T47D (cell line): ENCODE results near the gene VKORC1.

ENCODE experiments used
- DNase-seq, 2 experiments: peaks; one replicate each; pipeline versions ENCODE4 v3.0.0 to v3.0.0-alpha.2; 2011 to 2012; ENCODE audit warnings: low read depth in 1 of 2, low spot score in 1 of 2
- JUND ChIP-seq: IDR thresholded peaks from 2 replicates; pipeline ENCODE4 v1.6.1; 2012; ENCODE audit warnings: low read depth
- in situ Hi-C: cut with HindIII; loops from 2 replicates; pipeline ENCODE4 v1.10.0; 2016; ENCODE audit warnings: low sequenced_read_pairs, low pct_unique_long_range_greater_than_20kb

Gene VKORC1

DNA sequence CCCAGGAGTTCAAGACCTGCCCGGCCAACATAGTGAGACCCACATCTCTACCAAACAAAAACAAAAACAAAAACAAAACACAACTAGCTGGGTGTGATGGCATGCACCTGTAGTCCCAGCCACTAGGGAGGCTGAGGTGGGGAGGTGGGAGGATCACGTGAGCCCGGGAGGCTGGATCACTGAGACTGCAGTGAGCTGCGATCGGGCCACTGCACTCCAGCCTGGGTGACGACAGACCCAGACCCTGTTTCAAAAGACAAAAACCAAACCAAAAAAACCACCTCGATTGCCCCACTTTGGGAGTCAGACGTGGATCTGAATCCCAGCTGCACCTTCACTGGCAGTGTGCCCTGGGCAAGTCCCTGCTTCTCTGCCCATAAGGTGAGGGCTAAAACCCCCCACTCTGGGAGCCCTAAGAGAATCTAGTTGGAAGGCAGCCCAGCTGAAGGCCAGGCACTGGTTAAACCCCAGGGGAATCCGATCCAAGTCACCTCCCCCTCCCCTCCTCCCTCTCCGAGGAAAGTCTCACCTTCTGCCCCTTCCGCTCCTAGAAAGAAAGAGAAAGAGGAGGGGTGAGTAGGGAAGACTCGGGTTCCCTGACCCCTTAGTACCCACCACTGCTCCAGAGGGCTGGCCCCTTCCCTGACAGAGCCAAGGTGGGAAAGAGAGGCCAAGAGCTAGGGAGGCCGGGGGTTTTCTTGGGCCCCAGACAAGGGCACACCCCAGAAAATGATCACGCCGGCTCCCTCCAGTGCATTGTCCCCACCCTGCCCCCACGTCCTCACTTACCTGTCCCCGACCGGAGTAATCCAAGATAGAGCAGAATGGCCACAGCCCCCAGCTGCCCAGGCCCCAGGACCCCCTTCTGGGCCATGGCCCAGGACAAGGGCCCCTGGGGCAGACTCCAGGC lies 40.3 kb upstream of the VKORC1 start:
- in situ Hi-C loops: no loop called here
- peak in 1 of 2 experiments; percentile 67 for DNase-seq

DNA sequence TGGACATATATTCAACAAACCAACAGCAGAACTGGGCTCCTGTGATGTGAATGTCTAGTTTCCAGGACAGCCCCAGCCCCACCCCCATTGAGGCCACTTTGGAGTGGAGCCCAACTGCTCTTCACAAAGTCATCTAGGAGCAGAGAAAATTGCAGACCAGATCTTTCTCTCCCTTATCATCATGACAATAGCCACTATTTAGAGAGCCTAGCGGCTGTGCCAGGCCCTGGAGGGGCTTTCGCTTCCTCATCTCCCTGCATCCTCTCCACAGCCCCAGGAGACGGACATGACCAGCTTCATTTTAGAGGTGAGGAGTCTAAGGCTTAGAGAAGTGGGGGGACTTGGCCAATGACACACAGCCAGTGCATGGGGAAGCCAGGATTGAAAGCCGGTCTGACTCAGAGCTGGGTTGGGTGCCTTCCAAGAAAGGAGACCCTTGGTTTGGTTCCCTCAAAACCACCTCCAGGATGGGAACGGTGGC lies 39.5 kb upstream of the VKORC1 start:
- in situ Hi-C loops: no loop called here
- TF ChIP-seq JUND: no peak
- no peak for DNase-seq

More for the DNA sequence above, 40.3 kb upstream of the VKORC1 start:
- no peak for TF ChIP-seq JUND

DNA sequence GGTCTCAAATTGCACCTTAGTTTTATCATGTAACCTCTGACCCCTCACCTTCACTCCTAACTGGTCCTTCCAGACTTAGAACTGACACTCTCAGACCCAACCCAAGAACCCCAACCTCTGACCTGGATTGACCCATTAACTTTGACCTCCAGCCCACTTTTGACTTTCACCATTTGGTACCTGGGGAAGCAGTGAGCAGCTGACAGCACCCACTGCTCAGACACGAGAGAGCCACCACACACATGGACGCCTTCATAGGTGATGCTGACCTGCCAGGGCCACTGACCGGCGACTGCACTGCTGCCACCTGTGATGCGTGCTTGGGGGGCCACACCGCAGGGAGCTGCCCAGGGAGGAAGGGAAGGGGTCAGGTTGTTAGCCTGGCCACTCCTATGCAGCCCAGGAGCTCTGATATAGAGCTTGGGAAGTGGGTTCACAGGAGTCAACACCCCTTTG lies 38.5 kb upstream of the VKORC1 start:
- no peak for TF ChIP-seq JUND
- no peak for DNase-seq
- in situ Hi-C loops: no loop called here

DNA sequence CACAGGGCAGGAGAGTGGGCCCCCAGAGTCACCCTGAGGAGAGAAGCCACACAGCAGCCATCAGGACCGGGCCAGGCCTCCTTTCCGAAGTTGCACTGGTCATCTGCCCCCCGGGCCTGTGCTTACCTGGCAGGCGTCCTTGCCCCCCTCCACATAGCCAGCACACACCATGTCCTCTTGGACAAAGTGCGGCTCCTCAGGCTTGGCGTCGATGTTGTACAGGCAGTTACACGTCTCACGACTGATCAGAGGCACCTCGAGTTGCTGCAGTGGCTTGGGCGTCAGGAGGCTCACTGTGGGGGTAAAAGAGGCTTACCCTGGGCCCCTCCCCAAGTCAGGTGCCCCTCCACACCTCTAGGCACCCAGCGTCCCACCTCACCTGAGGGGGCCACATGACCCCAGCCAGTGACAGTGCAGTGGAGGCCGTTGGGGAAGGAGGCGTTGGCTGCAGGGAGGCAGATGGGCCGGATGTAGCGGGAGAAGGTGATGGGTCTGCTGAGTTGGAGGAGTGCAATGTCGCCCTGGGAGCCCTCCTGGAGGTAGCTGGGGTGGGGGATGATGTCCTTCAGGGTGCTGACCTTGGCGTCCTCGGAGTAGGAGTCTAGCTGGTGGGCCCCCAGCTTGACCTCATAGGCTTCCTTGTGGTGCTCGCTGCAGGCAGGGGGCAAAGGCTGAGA lies 37.8 kb upstream of the VKORC1 start:
- no peak for TF ChIP-seq JUND
- in situ Hi-C loops: no loop called here
- DNase-seq: no peak

DNA sequence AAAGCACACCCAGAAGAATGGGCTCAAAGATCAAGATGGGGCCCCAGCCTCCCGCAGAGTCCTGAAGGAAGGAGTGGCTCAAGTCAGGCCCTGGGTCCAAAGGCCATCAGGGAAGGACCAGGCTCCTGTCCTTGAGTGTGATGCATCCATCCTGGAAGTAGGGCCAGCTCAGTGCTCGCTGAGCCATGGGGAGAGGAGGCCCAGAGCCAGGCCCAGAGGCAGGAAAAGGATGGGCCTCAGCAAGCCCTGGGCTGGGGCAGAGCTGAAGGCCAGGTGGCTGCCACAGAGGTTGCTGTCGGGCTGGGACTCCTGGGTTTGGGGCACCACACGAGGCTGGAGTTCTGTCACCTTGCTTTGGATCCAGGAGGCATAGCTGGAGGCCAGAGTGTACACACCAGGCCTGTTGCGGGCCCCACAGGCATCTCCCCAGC lies 37.3 kb upstream of the VKORC1 start:
- in situ Hi-C loops: no loop called here
- no peak for TF ChIP-seq JUND
- no peak for DNase-seq

DNA sequence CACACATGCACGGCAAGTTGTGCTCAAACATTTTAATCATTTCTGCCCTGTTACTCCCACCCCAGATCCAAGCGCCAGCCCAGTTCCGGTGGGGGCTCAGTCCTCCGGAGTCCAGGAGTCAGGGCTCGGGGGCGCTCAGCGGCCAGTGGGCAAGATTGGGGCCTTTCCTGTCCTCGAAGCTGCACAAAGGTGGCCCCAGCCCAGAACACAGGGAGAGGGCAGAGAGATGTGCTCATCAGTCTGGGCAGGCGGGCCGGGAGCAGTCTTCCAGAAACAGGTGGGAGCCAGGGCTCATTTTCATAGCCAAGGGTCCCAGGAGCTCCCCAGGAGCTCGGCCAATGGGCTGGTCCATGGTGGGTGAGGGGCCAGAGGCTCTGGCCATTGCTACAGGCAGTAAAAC lies 36.8 kb upstream of the VKORC1 start:
- DNase-seq: no peak
- no peak for TF ChIP-seq JUND
- in situ Hi-C loops: no loop called here

DNA sequence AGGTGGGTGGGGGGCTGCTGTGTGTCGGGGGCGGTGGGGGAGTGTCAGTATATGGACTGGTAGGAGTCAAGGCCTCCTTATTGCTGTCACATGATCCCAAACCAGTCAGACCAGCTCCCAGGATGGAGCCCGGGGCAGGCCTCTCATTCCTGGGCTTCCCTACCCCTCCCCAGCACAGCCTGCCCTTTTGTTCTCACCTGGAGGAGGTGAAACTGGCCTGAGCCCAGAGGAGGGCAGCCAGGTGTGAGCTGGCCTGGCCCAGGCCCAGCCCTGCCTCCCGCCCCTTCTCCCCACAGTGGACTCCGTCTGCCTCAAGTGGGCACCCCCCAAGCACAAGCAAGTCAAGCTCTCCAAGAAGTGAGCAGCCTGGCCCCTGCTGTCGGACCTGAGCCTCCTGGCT lies 36.3 kb upstream of the VKORC1 start:
- in situ Hi-C loops: no loop called here
- TF ChIP-seq JUND: no peak
- DNase-seq: peak; percentile 87 to 98

DNA sequence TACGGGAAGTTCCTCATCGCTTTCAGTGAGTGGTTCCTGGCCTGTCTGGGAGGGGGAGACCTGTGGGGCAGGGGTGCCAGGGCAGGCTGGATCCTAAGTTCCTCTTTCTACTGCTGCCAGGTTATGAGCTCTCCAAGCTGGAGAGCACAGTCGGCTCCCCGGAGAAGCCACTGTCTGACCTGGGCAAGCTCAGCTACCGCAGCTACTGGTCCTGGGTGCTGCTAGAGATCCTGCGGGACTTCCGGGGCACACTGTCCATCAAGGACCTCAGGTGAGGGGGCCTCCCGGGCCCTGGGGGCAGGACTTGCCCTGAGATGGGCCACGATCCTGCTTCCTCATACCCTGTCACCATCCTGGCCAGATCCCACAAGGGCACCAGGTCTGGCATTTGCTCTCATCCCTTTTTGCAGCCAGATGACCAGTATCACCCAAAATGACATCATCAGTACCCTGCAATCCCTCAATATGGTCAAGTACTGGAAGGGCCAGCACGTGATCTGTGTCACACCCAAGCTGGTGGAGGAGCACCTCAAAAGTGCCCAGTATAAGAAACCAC lies 35.8 kb upstream of the VKORC1 start:
- TF ChIP-seq JUND: no peak
- in situ Hi-C loops: no loop called here
- no peak for DNase-seq

DNA sequence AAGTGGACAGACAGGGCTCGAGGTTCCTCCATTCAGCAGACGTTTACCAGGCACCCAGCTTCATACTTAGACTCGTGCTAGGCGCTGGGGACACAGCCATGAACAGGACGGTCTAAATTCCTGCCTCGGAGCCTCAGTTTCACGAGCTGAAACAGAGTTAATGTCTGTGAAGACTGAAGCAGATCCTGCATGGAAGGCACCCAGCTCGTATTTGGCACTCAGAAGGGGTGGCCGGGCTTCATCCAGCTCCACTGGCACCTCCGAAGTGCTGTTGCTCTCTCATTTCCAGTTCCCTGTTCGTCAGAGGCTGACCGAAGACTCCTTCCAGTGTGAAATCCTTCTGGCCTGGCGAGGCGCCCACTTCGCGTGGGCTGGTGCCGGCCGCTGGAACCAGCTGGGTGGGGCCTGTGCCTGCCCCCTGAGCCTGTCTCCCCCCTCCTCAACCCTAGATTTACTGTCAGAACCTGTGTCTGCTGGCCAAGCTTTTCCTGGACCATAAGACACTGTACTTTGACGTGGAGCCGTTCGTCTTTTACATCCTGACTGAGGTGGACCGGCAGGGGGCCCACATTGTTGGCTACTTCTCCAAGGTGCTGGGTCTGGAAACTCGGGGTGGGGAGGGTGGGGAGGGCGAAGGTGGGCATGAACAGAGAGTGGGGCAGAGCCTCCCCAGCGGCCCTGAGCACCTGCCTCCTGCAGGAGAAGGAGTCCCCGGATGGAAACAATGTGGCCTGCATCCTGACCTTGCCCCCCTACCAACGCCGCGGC lies 35.2 kb upstream of the VKORC1 start:
- TF ChIP-seq JUND: no peak
- in situ Hi-C loops: no loop called here
- DNase-seq: no peak

DNA sequence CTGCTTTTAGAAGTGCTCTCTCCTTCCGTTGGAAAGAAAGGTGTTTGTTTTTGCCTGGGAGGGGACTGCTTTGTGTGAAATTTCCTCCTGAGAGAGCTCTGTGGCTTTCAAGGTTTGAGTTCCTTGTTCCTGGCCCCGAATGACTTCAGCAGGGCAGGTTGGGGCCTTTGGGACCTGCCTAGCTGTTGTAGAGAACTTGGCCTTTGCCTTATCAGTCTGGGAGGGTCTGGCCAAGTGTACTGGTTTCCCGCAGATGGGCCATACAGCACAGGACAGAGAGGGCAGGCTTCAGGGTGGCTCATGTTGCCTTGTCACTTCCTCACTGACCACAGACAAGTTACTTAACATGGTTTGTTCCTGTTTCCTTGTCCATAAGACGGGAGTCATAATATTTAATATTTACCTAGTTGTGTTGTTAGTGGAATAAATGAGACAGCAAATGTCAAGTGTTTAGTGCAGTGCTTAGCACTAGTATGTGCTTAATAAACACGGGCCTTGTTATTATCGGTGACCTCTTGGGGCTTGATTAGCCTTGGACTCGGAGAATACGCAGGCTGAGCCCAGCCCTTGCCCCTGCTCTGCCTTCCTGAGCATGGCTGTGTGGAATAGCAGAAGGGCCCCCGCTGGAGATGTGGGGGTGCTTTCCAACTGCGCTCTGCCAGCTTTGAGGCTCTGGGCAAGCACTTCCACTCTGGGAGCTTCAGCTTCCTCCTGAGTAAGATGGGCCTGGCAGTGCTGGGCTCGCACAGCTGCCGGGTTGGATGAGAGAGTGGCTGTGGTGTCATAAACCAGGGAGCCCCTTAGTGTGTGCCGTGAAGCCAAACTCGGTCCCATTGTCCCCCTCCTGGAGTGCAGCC lies 34.3 kb upstream of the VKORC1 start:
- no peak for TF ChIP-seq JUND
- peak in 1 of 2 experiments; percentile 82 for DNase-seq
- in situ Hi-C loops: no loop called here

DNA sequence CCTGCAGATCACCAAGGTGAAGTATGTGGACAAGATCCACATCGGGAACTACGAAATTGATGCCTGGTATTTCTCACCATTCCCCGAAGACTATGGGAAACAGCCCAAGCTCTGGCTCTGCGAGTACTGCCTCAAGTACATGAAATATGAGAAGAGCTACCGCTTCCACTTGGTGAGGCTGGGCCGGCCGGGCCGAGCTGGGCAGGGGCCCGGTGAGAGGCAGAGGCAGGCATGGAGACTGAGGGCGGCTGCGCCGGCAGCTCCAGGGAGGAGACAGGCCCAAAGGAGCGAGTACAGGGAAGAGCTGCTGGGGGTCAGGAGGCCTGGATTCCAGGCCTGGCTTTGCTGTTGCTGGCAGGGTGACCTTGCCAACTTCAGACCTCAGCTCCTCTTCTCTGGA lies 32.6 kb upstream of the VKORC1 start:
- in situ Hi-C loops: no loop called here
- no peak for TF ChIP-seq JUND

More for the DNA sequence above, 32.6 kb upstream of the VKORC1 start:
- no peak for DNase-seq
